Measurements from ENCODE around the gene POU4F3.

DNA sequence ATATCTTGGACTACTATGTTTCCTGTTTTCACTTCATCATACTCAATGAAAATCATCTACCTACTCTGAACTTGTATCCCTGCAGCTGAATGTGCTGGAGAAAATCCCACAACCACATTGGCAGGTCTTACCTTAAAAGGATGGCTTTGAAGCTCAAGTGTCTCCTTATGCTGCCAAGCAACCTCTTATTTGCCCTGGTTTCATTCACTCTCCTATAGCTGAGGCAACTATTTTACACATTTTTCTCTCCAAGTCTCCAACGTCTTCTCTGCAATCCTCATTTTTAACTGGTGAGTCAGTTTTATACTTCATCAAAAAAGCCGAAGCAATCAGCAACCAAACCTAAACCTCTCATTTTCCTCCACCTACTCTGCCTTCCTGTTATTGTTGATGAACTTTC is 49.7 kb downstream of the POU4F3 start:
- TF ChIP-seq, protein P1, sequence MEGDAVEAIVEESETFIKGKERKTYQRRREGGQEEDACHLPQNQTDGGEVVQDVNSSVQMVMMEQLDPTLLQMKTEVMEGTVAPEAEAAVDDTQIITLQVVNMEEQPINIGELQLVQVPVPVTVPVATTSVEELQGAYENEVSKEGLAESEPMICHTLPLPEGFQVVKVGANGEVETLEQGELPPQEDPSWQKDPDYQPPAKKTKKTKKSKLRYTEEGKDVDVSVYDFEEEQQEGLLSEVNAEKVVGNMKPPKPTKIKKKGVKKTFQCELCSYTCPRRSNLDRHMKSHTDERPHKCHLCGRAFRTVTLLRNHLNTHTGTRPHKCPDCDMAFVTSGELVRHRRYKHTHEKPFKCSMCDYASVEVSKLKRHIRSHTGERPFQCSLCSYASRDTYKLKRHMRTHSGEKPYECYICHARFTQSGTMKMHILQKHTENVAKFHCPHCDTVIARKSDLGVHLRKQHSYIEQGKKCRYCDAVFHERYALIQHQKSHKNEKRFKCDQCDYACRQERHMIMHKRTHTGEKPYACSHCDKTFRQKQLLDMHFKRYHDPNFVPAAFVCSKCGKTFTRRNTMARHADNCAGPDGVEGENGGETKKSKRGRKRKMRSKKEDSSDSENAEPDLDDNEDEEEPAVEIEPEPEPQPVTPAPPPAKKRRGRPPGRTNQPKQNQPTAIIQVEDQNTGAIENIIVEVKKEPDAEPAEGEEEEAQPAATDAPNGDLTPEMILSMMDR (IDR thresholded peaks at IDR 0.05 in 4 of 5, conservative IDR thresholded peaks at IDR 0.05 in 1 of 5), result no peak
- no peak for TF ChIP-seq POLR2A (IDR thresholded peaks at IDR 0.05)

Measured in gastrocnemius medialis (tissue), 4 donors.